ENCODE data around the gene ESRP2. TPM values are rescaled to one million over a fixed set of nuclear protein-coding genes. Genes with fewer than 3 reads are reported as not detected.

The ESRP2 gene
- total RNA-seq, 4 donors from 2014 or later: 61.3 to 87.5 (median 77.2) TPM

GRCh38 chr16:68233085-68233834 is 2.7 kb downstream of the ESRP2 start:
- Histone ChIP-seq H3K4me3 (peak overlapping the region in 2 of 4 donors; percentile 20 to 34), H3K9me3 (no peaks in the 10 kb centered on the region), H3K36me3 (no peaks in the 10 kb centered on the region), H3K27me3 (no peaks in the 10 kb centered on the region), H3K4me1 (peaks cover 4 to 57% (median 42%) of the 10 kb centered on the region in 4 donors), H3K27ac (peak overlapping the region; percentile 69 to 94 (median 92))
- 77 to 81% methylated on average over 3 to 5 of the region's 5 CpGs for WGBS, 2 donors (ENCODE audit: low coverage in 1 of 2)
- in situ Hi-C loops (cut with MboI; ENCODE audit: low pct_ligation_motif_present in 1 of 4, low pct_unique_long_range_greater_than_20kb in 1 of 4, low sequenced_read_pairs in 3 of 4): loop anchor here in 1 of 4 donors (25.0 kb wide), 1 partner anchor 146 kb away; the partner anchor contains the start of gene NFATC3
- intact Hi-C loops (cut with DNase I; ENCODE audit: low total_unique reads): loop anchor here (10.0 kb wide), 1 partner anchor 148 kb away; the partner anchor contains the start of gene NFATC3
- no peak for DNase-seq
- no peak for TF ChIP-seq POLR2AphosphoS5 (IDR thresholded peaks at IDR 0.05)
- TF ChIP-seq EP300 (IDR thresholded peaks at IDR 0.05; ENCODE audit: low read depth): no peak
- no peak for TF ChIP-seq CTCF (IDR thresholded peaks at IDR 0.05)
- no peak for TF ChIP-seq POLR2A (IDR thresholded peaks at IDR 0.05)

- H3K27ac ChIP-seq: no peak overlapping the region
- no peak for DNase-seq
- no peaks in the 10 kb centered on the region for H3K27me3 ChIP-seq
- H3K9me3 ChIP-seq: no peaks in the 10 kb centered on the region
- WGBS, 2 donors (ENCODE audit: low coverage in 1 of 2): 81% methylated on average over 16 of the region's 16 CpGs; no CpG with 5 or more reads in 1 of the 2 donors
- TF ChIP-seq POLR2A (IDR thresholded peaks at IDR 0.05): no peak
- TF ChIP-seq EP300 (IDR thresholded peaks at IDR 0.05; ENCODE audit: low read depth): no peak
- no peak for TF ChIP-seq CTCF (IDR thresholded peaks at IDR 0.05)
- no peak for TF ChIP-seq POLR2AphosphoS5 (IDR thresholded peaks at IDR 0.05)
- intact Hi-C loops (cut with DNase I; ENCODE audit: low total_unique reads) (loop anchor here (10.0 kb wide), 1 partner anchor 148 kb away; the partner anchor contains the start of gene NFATC3), in situ Hi-C loops (cut with MboI; ENCODE audit: low pct_ligation_motif_present in 1 of 4, low pct_unique_long_range_greater_than_20kb in 1 of 4, low sequenced_read_pairs in 3 of 4) (loop anchor here in 1 of 4 donors (25.0 kb wide), 1 partner anchor 145 kb away; the partner anchor contains the start of gene NFATC3)
- peaks cover 10 to 62% (median 45%) of the 10 kb centered on the region in 4 donors for H3K4me1 ChIP-seq
- no peaks in the 10 kb centered on the region for H3K36me3 ChIP-seq
- H3K4me3 ChIP-seq: no peak overlapping the region
Measured at GRCh38 chr16:68232335-68232734, 3.6 kb downstream of the ESRP2 start.

- TF ChIP-seq POLR2A (IDR thresholded peaks at IDR 0.05) (no peak), POLR2AphosphoS5 (IDR thresholded peaks at IDR 0.05) (no peak), EP300 (IDR thresholded peaks at IDR 0.05; ENCODE audit: low read depth) (no peak), CTCF (IDR thresholded peaks at IDR 0.05) (no peak)
- no peak for DNase-seq
- no peaks in the 10 kb centered on the region for H3K9me3 ChIP-seq
- no peak overlapping the region for H3K4me3 ChIP-seq
- H3K4me1 ChIP-seq: peaks cover 10 to 63% (median 42%) of the 10 kb centered on the region in 4 donors
- in situ Hi-C loops (cut with MboI; ENCODE audit: low pct_ligation_motif_present in 1 of 4, low pct_unique_long_range_greater_than_20kb in 1 of 4, low sequenced_read_pairs in 3 of 4): loop anchor here in 1 of 4 donors (25.0 kb wide), 1 partner anchor 144 kb away; the partner anchor contains the start of gene NFATC3
- intact Hi-C loops (cut with DNase I; ENCODE audit: low total_unique reads): loop anchor here (10.0 kb wide), 1 partner anchor 147 kb away; the partner anchor contains the start of gene NFATC3
- 70 to 92% methylated on average over 2 to 24 of the region's 26 CpGs for WGBS, 2 donors (ENCODE audit: low coverage in 1 of 2)
- no peaks in the 10 kb centered on the region for H3K27me3 ChIP-seq
- no peaks in the 10 kb centered on the region for H3K36me3 ChIP-seq
- H3K27ac ChIP-seq: no peak overlapping the region
Measured at GRCh38 chr16:68231384-68232136, 4.4 kb downstream of the ESRP2 start.

GRCh38 chr16:68230956-68231355 is 5.0 kb downstream of the ESRP2 start:
- 89% methylated on average over 12 of the region's 12 CpGs; no CpG with 5 or more reads in 1 of the 2 donors for WGBS, 2 donors (ENCODE audit: low coverage in 1 of 2)
- in situ Hi-C loops (cut with MboI; ENCODE audit: low pct_ligation_motif_present in 1 of 4, low pct_unique_long_range_greater_than_20kb in 1 of 4, low sequenced_read_pairs in 3 of 4): loop anchor here in 1 of 4 donors (25.0 kb wide), 1 partner anchor 144 kb away; the partner anchor contains the start of gene NFATC3
- H3K9me3 ChIP-seq: no peaks in the 10 kb centered on the region
- intact Hi-C loops (cut with DNase I; ENCODE audit: low total_unique reads): loop anchor here (10.0 kb wide), 1 partner anchor 146 kb away; the partner anchor contains the start of gene NFATC3
- H3K4me1 ChIP-seq: peaks cover 10 to 57% (median 36%) of the 10 kb centered on the region in 4 donors
- H3K27me3 ChIP-seq: no peaks in the 10 kb centered on the region
- no peak for DNase-seq
- H3K36me3 ChIP-seq: no peaks in the 10 kb centered on the region
- TF ChIP-seq POLR2AphosphoS5 (IDR thresholded peaks at IDR 0.05): no peak
- no peak for TF ChIP-seq POLR2A (IDR thresholded peaks at IDR 0.05)
- TF ChIP-seq CTCF (IDR thresholded peaks at IDR 0.05): no peak
- TF ChIP-seq EP300 (IDR thresholded peaks at IDR 0.05; ENCODE audit: low read depth): no peak
- H3K27ac ChIP-seq: no peak overlapping the region
- H3K4me3 ChIP-seq: no peak overlapping the region
